ENCODE results near the gene KIF1C. TPM values are rescaled to one million over a fixed set of nuclear protein-coding genes. Genes with fewer than 3 reads are reported as not detected.

Gene KIF1C
- total and polyA plus RNA-seq, 4 donors, result 89.0 to 371 (median 211) TPM

- Histone ChIP-seq H3K9me3 (ENCODE audit: control insufficient read depth, low read length) (no peaks in the 10 kb centered on the region), H3K4me1 (ENCODE audit: control insufficient read depth in 1 of 2, insufficient read depth in 2 of 2, low read length in 2 of 2) (peaks cover 0 to 2% of the 10 kb centered on the region in 2 donors), H3K27me3 (ENCODE audit: control insufficient read depth in 1 of 2, insufficient read depth in 2 of 2, low read length in 1 of 2) (no peaks in the 10 kb centered on the region), H3K36me3 (ENCODE audit: control insufficient read depth in 1 of 2, insufficient read depth in 2 of 2, low read length in 1 of 2) (peaks cover 0 to 3% of the 10 kb centered on the region in 2 donors), H3K4me3 (ENCODE audit: low read length in 2 of 2) (peak within 1 kb of the TSS; percentile 65), H3K27ac (ENCODE audit: low read depth in 1 of 2, low read length in 2 of 2) (peak within 1 kb of the TSS; percentile 10 to 86)
- peak; percentile 94 for ATAC-seq (ENCODE audit: low FRiP score)
- peak; percentile 95 to 97 for DNase-seq
- WGBS, 2 donors, result 0 to 1% methylated on average over 64 to 66 of the region's 66 CpGs
- intact Hi-C loops (cut with DNase I), result loop anchor here in 1 of 2 donors (1.0 kb wide), 2 partner anchors 19 to 29 kb away; partner anchors contain the start of genes INCA1 and KIF1C
Observed at GRCh38 chr17:4967539-4968485, 29.9 kb upstream of the KIF1C start, which contains the start of gene SPAG7. SPAG7 (minus strand) TSS chr17:4967817; CDS start chr17:4967804, 13 bp downstream.

- H3K9me3 ChIP-seq (ENCODE audit: control insufficient read depth, low read length), result no peaks in the 10 kb centered on the region
- ATAC-seq (ENCODE audit: low FRiP score) (no peak), DNase-seq (peak in 1 of 2 donors; percentile 61)
- intact Hi-C loops (cut with DNase I), result no loop called here
- peak overlapping the region in 1 of 2 donors; percentile 72 for H3K27ac ChIP-seq (ENCODE audit: low read depth in 1 of 2, low read length in 2 of 2)
- WGBS, 2 donors, result 24 to 28% methylated on average over 23 of the region's 23 CpGs
- no peak overlapping the region for H3K4me3 ChIP-seq (ENCODE audit: low read length in 2 of 2)
- H3K36me3 ChIP-seq (ENCODE audit: control insufficient read depth in 1 of 2, insufficient read depth in 2 of 2, low read length in 1 of 2), result peaks cover 0 to 5% of the 10 kb centered on the region in 2 donors
- H3K27me3 ChIP-seq (ENCODE audit: control insufficient read depth in 1 of 2, insufficient read depth in 2 of 2, low read length in 1 of 2), result no peaks in the 10 kb centered on the region
- peaks cover 0 to 2% of the 10 kb centered on the region in 2 donors for H3K4me1 ChIP-seq (ENCODE audit: control insufficient read depth in 1 of 2, insufficient read depth in 2 of 2, low read length in 2 of 2)
Observed at GRCh38 chr17:4968486-4969046, 29.2 kb upstream of the KIF1C start.

GRCh38 chr17:4969047-4969550 lies 28.7 kb upstream of the KIF1C start:
- H3K4me3 ChIP-seq (ENCODE audit: low read length in 2 of 2), result no peak overlapping the region
- H3K9me3 ChIP-seq (ENCODE audit: control insufficient read depth, low read length), result no peaks in the 10 kb centered on the region
- WGBS, 2 donors, result 59 to 63% methylated on average over 15 of the region's 15 CpGs
- intact Hi-C loops (cut with DNase I), result no loop called here
- no peaks in the 10 kb centered on the region for H3K27me3 ChIP-seq (ENCODE audit: control insufficient read depth in 1 of 2, insufficient read depth in 2 of 2, low read length in 1 of 2)
- H3K36me3 ChIP-seq (ENCODE audit: control insufficient read depth in 1 of 2, insufficient read depth in 2 of 2, low read length in 1 of 2), result peaks cover 0 to 5% of the 10 kb centered on the region in 2 donors
- peaks cover 0 to 2% of the 10 kb centered on the region in 2 donors for H3K4me1 ChIP-seq (ENCODE audit: control insufficient read depth in 1 of 2, insufficient read depth in 2 of 2, low read length in 2 of 2)
- peak overlapping the region in 1 of 2 donors; percentile 29 for H3K27ac ChIP-seq (ENCODE audit: low read depth in 1 of 2, low read length in 2 of 2)
- ATAC-seq (ENCODE audit: low FRiP score), result no peak
- peak in 1 of 2 donors; percentile 84 for DNase-seq

- H3K4me1 ChIP-seq (ENCODE audit: control insufficient read depth in 1 of 2, insufficient read depth in 2 of 2, low read length in 2 of 2), result peaks cover 0 to 2% of the 10 kb centered on the region in 2 donors
- no peaks in the 10 kb centered on the region for H3K9me3 ChIP-seq (ENCODE audit: control insufficient read depth, low read length)
- peaks cover 0 to 7% of the 10 kb centered on the region in 2 donors for H3K36me3 ChIP-seq (ENCODE audit: control insufficient read depth in 1 of 2, insufficient read depth in 2 of 2, low read length in 1 of 2)
- no peak overlapping the region for H3K4me3 ChIP-seq (ENCODE audit: low read length in 2 of 2)
- intact Hi-C loops (cut with DNase I), result no loop called here
- DNase-seq (no peak), ATAC-seq (ENCODE audit: low FRiP score) (no peak)
- no peak overlapping the region for H3K27ac ChIP-seq (ENCODE audit: low read depth in 1 of 2, low read length in 2 of 2)
- WGBS, 2 donors, result 83 to 84% methylated on average over 16 of the region's 16 CpGs
- H3K27me3 ChIP-seq (ENCODE audit: control insufficient read depth in 1 of 2, insufficient read depth in 2 of 2, low read length in 1 of 2), result no peaks in the 10 kb centered on the region
Observed at GRCh38 chr17:4969551-4970173, 28.1 kb upstream of the KIF1C start.

GRCh38 chr17:4970273-4970672 lies 27.5 kb upstream of the KIF1C start:
- Histone ChIP-seq H3K36me3 (ENCODE audit: control insufficient read depth in 1 of 2, insufficient read depth in 2 of 2, low read length in 1 of 2) (peaks cover 0 to 7% of the 10 kb centered on the region in 2 donors), H3K27me3 (ENCODE audit: control insufficient read depth in 1 of 2, insufficient read depth in 2 of 2, low read length in 1 of 2) (no peaks in the 10 kb centered on the region), H3K9me3 (ENCODE audit: control insufficient read depth, low read length) (no peaks in the 10 kb centered on the region), H3K27ac (ENCODE audit: low read depth in 1 of 2, low read length in 2 of 2) (no peak overlapping the region), H3K4me1 (ENCODE audit: control insufficient read depth in 1 of 2, insufficient read depth in 2 of 2, low read length in 2 of 2) (peaks cover 0 to 2% of the 10 kb centered on the region in 2 donors), H3K4me3 (ENCODE audit: low read length in 2 of 2) (no peak overlapping the region)
- ATAC-seq (ENCODE audit: low FRiP score) (no peak), DNase-seq (no peak)
- 89 to 92% methylated on average over 8 of the region's 8 CpGs for WGBS, 2 donors
- intact Hi-C loops (cut with DNase I), result no loop called here

GRCh38 chr17:4971826-4972225 lies 25.9 kb upstream of the KIF1C start:
- DNase-seq (no peak), ATAC-seq (ENCODE audit: low FRiP score) (no peak)
- H3K36me3 ChIP-seq (ENCODE audit: control insufficient read depth in 1 of 2, insufficient read depth in 2 of 2, low read length in 1 of 2), result peaks cover 0 to 7% of the 10 kb centered on the region in 2 donors
- H3K27ac ChIP-seq (ENCODE audit: low read depth in 1 of 2, low read length in 2 of 2), result no peak overlapping the region
- intact Hi-C loops (cut with DNase I), result no loop called here
- WGBS, 2 donors, result 85 to 88% methylated on average over 6 of the region's 6 CpGs
- no peaks in the 10 kb centered on the region for H3K4me1 ChIP-seq (ENCODE audit: control insufficient read depth in 1 of 2, insufficient read depth in 2 of 2, low read length in 2 of 2)
- no peaks in the 10 kb centered on the region for H3K9me3 ChIP-seq (ENCODE audit: control insufficient read depth, low read length)
- no peaks in the 10 kb centered on the region for H3K27me3 ChIP-seq (ENCODE audit: control insufficient read depth in 1 of 2, insufficient read depth in 2 of 2, low read length in 1 of 2)
- no peak overlapping the region for H3K4me3 ChIP-seq (ENCODE audit: low read length in 2 of 2)

GRCh38 chr17:4972322-4972721 lies 25.4 kb upstream of the KIF1C start:
- no peak overlapping the region for H3K4me3 ChIP-seq (ENCODE audit: low read length in 2 of 2)
- no peak overlapping the region for H3K27ac ChIP-seq (ENCODE audit: low read depth in 1 of 2, low read length in 2 of 2)
- 81 to 90% methylated on average over 9 to 12 of the region's 12 CpGs for WGBS, 2 donors
- H3K4me1 ChIP-seq (ENCODE audit: control insufficient read depth in 1 of 2, insufficient read depth in 2 of 2, low read length in 2 of 2), result no peaks in the 10 kb centered on the region
- DNase-seq, result no peak
- intact Hi-C loops (cut with DNase I), result no loop called here
- no peak for ATAC-seq (ENCODE audit: low FRiP score)
- peaks cover 0 to 11% of the 10 kb centered on the region in 2 donors for H3K36me3 ChIP-seq (ENCODE audit: control insufficient read depth in 1 of 2, insufficient read depth in 2 of 2, low read length in 1 of 2)
- H3K27me3 ChIP-seq (ENCODE audit: control insufficient read depth in 1 of 2, insufficient read depth in 2 of 2, low read length in 1 of 2), result no peaks in the 10 kb centered on the region
- no peaks in the 10 kb centered on the region for H3K9me3 ChIP-seq (ENCODE audit: control insufficient read depth, low read length)

- Histone ChIP-seq H3K27me3 (ENCODE audit: control insufficient read depth in 1 of 2, insufficient read depth in 2 of 2, low read length in 1 of 2) (no peaks in the 10 kb centered on the region), H3K27ac (ENCODE audit: low read depth in 1 of 2, low read length in 2 of 2) (no peak overlapping the region), H3K4me3 (ENCODE audit: low read length in 2 of 2) (no peak overlapping the region), H3K4me1 (ENCODE audit: control insufficient read depth in 1 of 2, insufficient read depth in 2 of 2, low read length in 2 of 2) (no peaks in the 10 kb centered on the region), H3K36me3 (ENCODE audit: control insufficient read depth in 1 of 2, insufficient read depth in 2 of 2, low read length in 1 of 2) (peaks cover 0 to 15% of the 10 kb centered on the region in 2 donors), H3K9me3 (ENCODE audit: control insufficient read depth, low read length) (no peaks in the 10 kb centered on the region)
- ATAC-seq (ENCODE audit: low FRiP score) (no peak), DNase-seq (no peak)
- WGBS, 2 donors, result 74 to 76% methylated on average over 12 of the region's 12 CpGs
- intact Hi-C loops (cut with DNase I), result no loop called here
Observed at GRCh38 chr17:4972752-4973151, 25.0 kb upstream of the KIF1C start.

Measured in aorta (tissue), 5 donors.